Measurements from ENCODE around the gene NANOS3. TPM values are rescaled to one million over a fixed set of nuclear protein-coding genes. Genes with fewer than 3 reads are reported as not detected.
"Not testable (repeated sequence)": the region's sequence is repeated elsewhere in the genome, so short reads cannot be mapped to it uniquely, and the experiment has no call there.

The NANOS3 gene
- polyA plus RNA-seq, 4 donors, result 0.79 to 2.6 (median 1.6) TPM

- DNase-seq (ENCODE audit: low read depth in 4 of 4, low spot score in 3 of 4), result no peak
These were observed 34.4 kb upstream of the NANOS3 start for GRCh38 chr19:13842291-13843103.

- DNase-seq (ENCODE audit: low read depth in 4 of 4, low spot score in 3 of 4), result no peak
These were observed 33.6 kb upstream of the NANOS3 start for GRCh38 chr19:13843104-13843921.

GRCh38 chr19:13844130-13844631 lies 32.8 kb upstream of the NANOS3 start:
- DNase-seq (ENCODE audit: low read depth in 4 of 4, low spot score in 3 of 4), result no peak

- DNase-seq (ENCODE audit: low read depth in 4 of 4, low spot score in 3 of 4), result peak; percentile 84 to 87 (median 85)
These were observed 30.2 kb upstream of the NANOS3 start for GRCh38 chr19:13846557-13847406.

- peak; percentile 77 to 90 (median 85) for DNase-seq (ENCODE audit: low read depth in 4 of 4, low spot score in 3 of 4)
These were observed 29.3 kb upstream of the NANOS3 start for GRCh38 chr19:13847407-13848339.

- DNase-seq (ENCODE audit: low read depth in 4 of 4, low spot score in 3 of 4), result no peak
These were observed 28.6 kb upstream of the NANOS3 start for GRCh38 chr19:13848340-13848677.

- DNase-seq (ENCODE audit: low read depth in 4 of 4, low spot score in 3 of 4), result no peak
These were observed 27.9 kb upstream of the NANOS3 start for GRCh38 chr19:13848798-13849676.

- DNase-seq (ENCODE audit: low read depth in 4 of 4, low spot score in 3 of 4), result no peak
These were observed 26.7 kb upstream of the NANOS3 start for GRCh38 chr19:13849991-13850909.

GRCh38 chr19:13850910-13851733 lies 25.8 kb upstream of the NANOS3 start:
- no peak for DNase-seq (ENCODE audit: low read depth in 4 of 4, low spot score in 3 of 4)

GRCh38 chr19:13851734-13852114 lies 25.2 kb upstream of the NANOS3 start:
- not testable (repeated sequence) for DNase-seq (ENCODE audit: low read depth in 4 of 4, low spot score in 3 of 4)

GRCh38 chr19:13852171-13852707 lies 24.7 kb upstream of the NANOS3 start:
- not testable (repeated sequence) for DNase-seq (ENCODE audit: low read depth in 4 of 4, low spot score in 3 of 4)

- DNase-seq (ENCODE audit: low read depth in 4 of 4, low spot score in 3 of 4), result no peak
These were observed 20.4 kb upstream of the NANOS3 start for GRCh38 chr19:13856497-13856896.

GRCh38 chr19:13859361-13859880 lies 17.5 kb upstream of the NANOS3 start:
- no peak for DNase-seq (ENCODE audit: low read depth in 4 of 4, low spot score in 3 of 4)

GRCh38 chr19:13860679-13861391 lies 16.1 kb upstream of the NANOS3 start:
- no peak for DNase-seq (ENCODE audit: low read depth in 4 of 4, low spot score in 3 of 4)

- DNase-seq (ENCODE audit: low read depth in 4 of 4, low spot score in 3 of 4), result no peak
These were observed 15.6 kb upstream of the NANOS3 start for GRCh38 chr19:13861392-13861713.

Data from left renal pelvis (tissue), 4 donors.